ENCODE results near the gene ATAT1. TPM values are rescaled to one million over a fixed set of nuclear protein-coding genes. Genes with fewer than 3 reads are reported as not detected.

Gene ATAT1
- total and polyA plus RNA-seq, 9 of the 15 experiments (the other 6 are each of a cell fraction or from before 2014, with no cell fraction given) = 0.65 to 5.8 (median 1.6) TPM

DNA sequence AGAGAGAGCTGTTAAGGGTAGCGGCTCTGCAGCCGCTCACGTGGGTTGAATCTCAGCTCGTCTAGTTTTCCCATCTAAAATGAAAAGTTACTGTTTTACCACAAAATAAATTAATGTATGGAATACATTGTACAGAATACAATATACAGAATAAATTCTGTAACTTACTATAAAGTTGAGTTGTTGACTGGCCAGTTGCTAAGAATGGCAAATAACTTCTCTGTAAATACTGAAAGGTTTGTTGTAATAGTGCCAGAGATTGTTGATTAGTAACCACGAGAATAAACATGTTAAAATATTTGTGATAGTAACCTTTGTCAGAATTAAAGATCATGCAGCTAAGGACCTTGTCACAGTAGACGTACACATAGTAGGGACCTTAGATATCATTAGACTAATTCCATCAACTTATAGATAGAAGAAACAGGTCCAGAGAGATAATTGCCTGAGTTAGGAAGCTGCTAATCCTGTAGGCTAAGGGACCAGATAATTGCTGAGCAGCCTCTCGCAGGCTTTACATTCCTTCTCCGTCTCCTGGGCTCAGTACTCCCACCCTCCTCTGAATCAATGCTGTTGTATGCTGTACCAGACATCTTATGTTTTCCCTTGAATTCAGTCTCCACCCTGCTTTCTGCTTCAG, 64.7 kb downstream of the ATAT1 start:
- no peaks in the 10 kb centered on the region for H4K20me1 ChIP-seq (replicated peaks; ENCODE audit: control insufficient read depth, insufficient read depth, low read length)
- in situ Hi-C loops (cut with MboI) (no loop called here), intact Hi-C loops (cut with micrococcal nuclease) (no loop called here)
- DNase-seq (ENCODE audit: extremely low read depth in 1 of 4, low spot score in 3 of 4) = peak in 1 of 4 experiments; percentile 63
- no peaks in the 10 kb centered on the region for H3K9me3 ChIP-seq (replicated peaks; ENCODE audit: control insufficient read depth, insufficient read depth, low read depth, low read length)
- H2AFZ ChIP-seq (ENCODE audit: low read depth, low read length) = peak overlapping the region; percentile 99
- H3K9me1 ChIP-seq (ENCODE audit: control insufficient read depth, insufficient read depth, low read length) = no peaks in the 10 kb centered on the region
- H3K9ac ChIP-seq (ENCODE audit: insufficient read depth in 1 of 2, low read depth in 2 of 2, low read length in 2 of 2) = peak overlapping the region; percentile 28 to 92
- H3K79me2 ChIP-seq (ENCODE audit: control insufficient read depth, insufficient read depth, low read length) = peaks cover 37% of the 10 kb centered on the region
- BruUV-seq (replicated peaks) = no TSS peak
- no peak for ATAC-seq
- peak; percentile 26 for FAIRE-seq
- H3K4me2 ChIP-seq (ENCODE audit: insufficient read depth, low read length) = peak overlapping the region; percentile 95
- H3K27me3 ChIP-seq (ENCODE audit: control insufficient read depth in 2 of 2, insufficient read depth in 2 of 2, low read length in 2 of 2) = no peaks in the 10 kb centered on the region
- peaks cover 30 to 47% of the 10 kb centered on the region in 2 experiments for H3K4me1 ChIP-seq (replicated peaks in 1 of 2; ENCODE audit: control insufficient read depth in 2 of 2, insufficient read depth in 2 of 2, low read length in 2 of 2)
- peaks cover 8% of the 10 kb centered on the region; the same call in 2 of the 3 replicates for H3K36me3 ChIP-seq (ENCODE audit: control insufficient read depth, insufficient read depth, low read length)
- 3% methylated on average over 8 of the region's 8 CpGs for WGBS (ENCODE audit: insufficient coverage, low coverage, missing lambda C conversion rate)
- POLR2A ChIA-PET = interaction anchor here (1.0 to 23.5 kb wide), 6 partner anchors 15 to 79 kb away, joined by 3 to 524 read pairs (median 4); partner anchors contain the start of genes MDC1, MRPS18B and TUBB
- peak overlapping the region; percentile 43 for H3K27ac ChIP-seq (ENCODE audit: extremely low read depth, low read depth, low read length)
- peak overlapping the region; percentile 71 for H3K4me3 ChIP-seq
- CTCF ChIA-PET (ENCODE audit: low intra/inter-chr PET ratio) = no interaction called here
- TF ChIP-seq FOXA3 (CRISPR knock-in tag; conservative IDR thresholded peaks at IDR 0.05 in 1 of 2, IDR thresholded peaks at IDR 0.05 in 1 of 2) (0 out of 4 replicates have a peak, but pooled peaks of 1 of the 2 experiments have one; percentile 32), FOXJ2 (tag; IDR thresholded peaks at IDR 0.05) (peak; percentile 93), ELF2 (CRISPR knock-in tag; IDR thresholded peaks at IDR 0.05) (0 out of 2 replicates have a peak, but pooled peaks have one; percentile 12), ZNF707 (CRISPR knock-in tag; conservative IDR thresholded peaks at IDR 0.05) (no peak), THRAP3 (IDR thresholded peaks at IDR 0.05; ENCODE audit: borderline replicate concordance) (0 out of 2 replicates have a peak, but pooled peaks have one; percentile 24), CREB1 (IDR thresholded peaks at IDR 0.05) (no peak), CREB1 (CRISPR knock-in tag; IDR thresholded peaks at IDR 0.05) (no peak), RBFOX2 (IDR thresholded peaks at IDR 0.05; ENCODE audit: low read depth, low read length) (no peak), BRD4 (IDR thresholded peaks at IDR 0.05) (no peak), NEUROD1 (IDR thresholded peaks at IDR 0.05; ENCODE audit: borderline replicate concordance, low read depth, low read length, partially characterized antibody) (no peak), ZFPM2 (CRISPR knock-in tag; IDR thresholded peaks at IDR 0.05) (no peak; the same call in 1 of the 2 replicates), SETDB1 (IDR thresholded peaks at IDR 0.05; ENCODE audit: low read length) (no peak), ZBTB1 (CRISPR knock-in tag; IDR thresholded peaks at IDR 0.05; ENCODE audit: borderline replicate concordance, low read depth) (no peak), ZNF311 (CRISPR knock-in tag; IDR thresholded peaks at IDR 0.05) (no peak), CTCF (IDR thresholded peaks at IDR 0.05 in 2 of 3, conservative IDR thresholded peaks at IDR 0.05 in 1 of 3; ENCODE audit: insufficient read depth in 2 of 3, low read depth in 1 of 3, low read length in 3 of 3) (0 out of 6 replicates have a peak, but pooled peaks of 1 of the 3 experiments have one; percentile 6), TEAD2 (tag; IDR thresholded peaks at IDR 0.05) (no peak)
- TF ChIP-seq, protein P1, sequence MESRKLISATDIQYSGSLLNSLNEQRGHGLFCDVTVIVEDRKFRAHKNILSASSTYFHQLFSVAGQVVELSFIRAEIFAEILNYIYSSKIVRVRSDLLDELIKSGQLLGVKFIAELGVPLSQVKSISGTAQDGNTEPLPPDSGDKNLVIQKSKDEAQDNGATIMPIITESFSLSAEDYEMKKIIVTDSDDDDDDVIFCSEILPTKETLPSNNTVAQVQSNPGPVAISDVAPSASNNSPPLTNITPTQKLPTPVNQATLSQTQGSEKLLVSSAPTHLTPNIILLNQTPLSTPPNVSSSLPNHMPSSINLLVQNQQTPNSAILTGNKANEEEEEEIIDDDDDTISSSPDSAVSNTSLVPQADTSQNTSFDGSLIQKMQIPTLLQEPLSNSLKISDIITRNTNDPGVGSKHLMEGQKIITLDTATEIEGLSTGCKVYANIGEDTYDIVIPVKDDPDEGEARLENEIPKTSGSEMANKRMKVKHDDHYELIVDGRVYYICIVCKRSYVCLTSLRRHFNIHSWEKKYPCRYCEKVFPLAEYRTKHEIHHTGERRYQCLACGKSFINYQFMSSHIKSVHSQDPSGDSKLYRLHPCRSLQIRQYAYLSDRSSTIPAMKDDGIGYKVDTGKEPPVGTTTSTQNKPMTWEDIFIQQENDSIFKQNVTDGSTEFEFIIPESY (CRISPR knock-in tag; IDR thresholded peaks at IDR 0.05) = no peak

All from K562 (cell line).